Mononuclear cell (primary cell): ENCODE results near the gene IMMT. TPM values are rescaled to one million over a fixed set of nuclear protein-coding genes. Genes with fewer than 3 reads are reported as not detected.

Experiments
- H3K27me3 ChIP-seq: 2 replicates; pipeline ENCODE4 v1.6.0; 2011; ENCODE audit warnings: low read length, control low read depth; ENCODE audit not compliant: insufficient read depth
- H3K4me1 ChIP-seq: 2 replicates; pipeline ENCODE4 v1.5.1; 2011; ENCODE audit warnings: mild to moderate bottlenecking, low read length, control low read depth; ENCODE audit not compliant: insufficient read depth
- H3K4me3 ChIP-seq: 2 replicates; pipeline ENCODE4 v1.5.1; 2011; ENCODE audit warnings: mild to moderate bottlenecking, low read length, moderate library complexity
- H3K9me3 ChIP-seq: 2 replicates; pipeline ENCODE4 v1.5.1; 2011; ENCODE audit warnings: low read depth, mild to moderate bottlenecking, control low read depth, low read length
- total RNA-seq: library from RNA; depleted of rRNA; stranded (reverse); fragments of >200 nt; gene quantifications from one replicate; pipeline ENCODE4 v1.2.3, GENCODE V29; 2012

Gene IMMT
- total RNA-seq, 1 donor: 34.0 TPM

DNA sequence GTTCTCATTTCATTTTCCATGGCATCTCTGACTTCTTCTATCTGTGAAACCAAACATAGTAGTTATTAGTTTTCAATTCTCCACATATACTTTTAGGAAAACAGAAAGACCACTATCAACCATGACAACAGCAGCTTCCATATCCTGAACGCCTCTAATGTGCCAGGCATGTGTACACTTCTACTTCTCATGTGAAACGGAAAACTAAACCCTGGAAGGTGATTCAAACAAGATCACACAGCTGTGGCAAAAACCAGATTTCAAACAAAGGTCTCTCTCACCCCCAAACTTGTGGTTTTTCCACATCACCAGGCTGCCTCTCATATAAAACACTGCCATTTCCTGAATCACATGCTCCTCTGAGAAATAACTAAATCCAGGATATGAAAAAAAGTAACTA lies 47.5 kb downstream of the IMMT start:
- no peak overlapping the region for H3K4me3 ChIP-seq
- H3K9me3 ChIP-seq: no peaks in the 10 kb centered on the region

DNA sequence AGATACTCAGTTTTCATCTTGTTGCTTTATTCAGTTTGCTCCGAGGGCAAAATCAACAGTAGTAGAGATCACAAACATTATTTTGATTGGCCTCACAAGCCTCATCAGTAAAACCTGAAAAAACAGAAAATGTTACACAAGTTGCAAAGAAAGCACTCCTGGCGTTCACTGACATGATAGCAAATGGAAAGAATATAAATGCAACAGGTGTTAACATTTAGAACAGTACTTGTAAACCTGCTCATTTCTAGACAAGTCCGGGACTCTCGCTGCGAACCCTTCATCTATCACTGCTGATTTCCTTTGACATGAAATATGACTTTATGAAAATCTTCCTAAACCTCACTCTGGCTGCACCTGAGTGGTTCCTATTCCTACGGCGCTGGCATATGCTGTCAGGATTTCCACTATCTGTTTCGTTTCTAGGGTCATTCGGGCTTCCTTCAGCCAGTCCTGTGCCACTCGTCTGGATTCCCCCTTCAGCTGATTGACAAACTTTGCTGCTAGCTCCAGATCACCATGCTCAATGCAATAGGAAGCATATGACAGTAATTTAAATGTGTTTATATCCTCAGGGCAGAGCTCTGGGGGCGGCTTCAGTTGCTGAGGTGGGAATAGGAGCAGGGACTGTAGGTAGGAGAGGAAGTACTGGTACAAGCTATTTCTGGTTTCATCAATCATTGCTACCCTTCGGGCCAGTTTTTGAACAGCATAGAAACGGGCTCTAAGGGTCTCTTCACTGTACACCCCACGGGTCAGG lies 51.2 kb downstream of the IMMT start:
- no peaks in the 10 kb centered on the region for H3K9me3 ChIP-seq
- no peaks in the 10 kb centered on the region for H3K27me3 ChIP-seq
- peaks cover 14% of the 10 kb centered on the region for H3K4me1 ChIP-seq
- no peak overlapping the region for H3K4me3 ChIP-seq

More for the DNA sequence above, 47.5 kb downstream of the IMMT start:
- H3K27me3 ChIP-seq: no peaks in the 10 kb centered on the region
- H3K4me1 ChIP-seq: peaks cover 10% of the 10 kb centered on the region

DNA sequence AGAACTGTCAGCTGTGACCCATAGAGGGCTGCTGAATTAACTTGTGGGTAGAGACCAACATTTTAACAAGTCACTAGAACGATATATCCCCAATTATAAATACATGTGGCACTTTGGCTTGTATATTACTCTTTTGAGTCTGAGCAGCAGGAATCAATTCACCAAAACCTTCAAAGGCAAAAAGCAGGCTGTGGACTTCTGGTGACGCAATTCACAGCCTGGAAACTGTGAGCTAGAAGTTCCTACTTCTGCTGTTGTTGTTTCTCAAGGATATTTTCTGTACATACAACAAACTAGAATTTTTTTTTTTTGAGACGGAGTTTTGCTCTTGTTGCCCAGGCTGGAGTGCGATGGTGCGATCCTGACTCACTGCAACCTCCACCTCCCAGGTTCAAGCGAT lies 52.0 kb downstream of the IMMT start:
- Histone ChIP-seq H3K4me1 (peaks cover 14% of the 10 kb centered on the region), H3K27me3 (no peaks in the 10 kb centered on the region), H3K9me3 (no peaks in the 10 kb centered on the region), H3K4me3 (no peak overlapping the region)

DNA sequence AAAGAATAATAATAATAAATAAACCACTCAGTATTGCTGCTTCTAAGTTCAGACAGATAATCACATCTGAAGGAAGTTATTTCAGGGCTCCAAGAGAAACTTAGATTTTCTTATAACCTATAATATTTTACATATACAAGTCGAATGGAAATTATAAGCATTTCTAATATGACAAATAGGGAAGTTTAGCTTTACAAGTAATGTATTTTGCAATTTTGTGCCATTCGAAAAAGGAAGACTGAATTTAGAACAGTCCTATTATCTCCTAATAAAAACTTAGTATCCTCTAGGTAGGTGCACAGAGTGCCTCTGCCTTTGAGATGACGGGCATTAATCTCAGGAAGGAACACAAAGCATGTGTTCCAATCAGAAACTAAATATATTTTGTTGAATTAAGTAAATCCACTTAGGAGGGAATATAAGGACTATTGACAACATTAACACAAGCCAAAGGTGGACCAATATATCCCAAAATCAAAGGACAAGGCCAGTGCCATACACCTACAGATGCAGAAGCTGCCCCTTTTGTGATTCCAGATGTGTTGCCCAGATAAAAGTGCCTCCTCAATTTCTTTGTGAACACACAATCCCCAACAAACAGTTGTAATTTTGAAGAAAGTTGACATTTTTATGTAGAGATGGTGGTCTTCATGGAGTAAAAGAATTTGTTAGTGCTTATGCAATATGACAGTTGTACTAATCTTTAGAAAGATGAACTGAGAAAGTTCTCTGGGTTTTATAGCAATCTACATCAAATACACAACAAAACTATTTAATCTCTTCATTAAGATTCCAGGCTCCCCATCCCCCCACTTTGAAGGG lies 52.6 kb downstream of the IMMT start:
- Histone ChIP-seq H3K27me3 (no peaks in the 10 kb centered on the region), H3K4me1 (peaks cover 14% of the 10 kb centered on the region), H3K4me3 (no peak overlapping the region), H3K9me3 (no peaks in the 10 kb centered on the region)

DNA sequence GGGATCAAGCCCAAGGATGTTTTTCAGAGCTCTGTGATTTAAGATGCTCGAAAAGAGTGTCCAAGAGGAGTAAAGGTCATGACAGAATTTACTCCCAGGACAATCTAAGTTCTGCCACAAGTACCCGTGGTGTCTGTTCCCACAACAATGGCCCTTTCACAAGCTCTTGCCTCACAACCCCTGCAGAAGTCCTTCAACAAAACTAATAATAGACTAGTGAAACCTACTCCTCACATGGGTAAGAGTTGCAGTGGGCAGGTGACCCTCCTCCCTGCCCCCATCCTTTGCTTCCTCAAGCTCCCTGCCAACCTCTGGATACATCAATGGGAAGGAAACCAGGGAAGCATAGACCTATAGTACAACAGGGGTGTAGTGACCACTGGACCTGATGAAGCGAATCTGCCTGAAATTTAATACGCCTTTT lies 54.3 kb downstream of the IMMT start:
- Histone ChIP-seq H3K27me3 (no peaks in the 10 kb centered on the region), H3K4me1 (peaks cover 14% of the 10 kb centered on the region), H3K4me3 (no peak overlapping the region), H3K9me3 (no peaks in the 10 kb centered on the region)

DNA sequence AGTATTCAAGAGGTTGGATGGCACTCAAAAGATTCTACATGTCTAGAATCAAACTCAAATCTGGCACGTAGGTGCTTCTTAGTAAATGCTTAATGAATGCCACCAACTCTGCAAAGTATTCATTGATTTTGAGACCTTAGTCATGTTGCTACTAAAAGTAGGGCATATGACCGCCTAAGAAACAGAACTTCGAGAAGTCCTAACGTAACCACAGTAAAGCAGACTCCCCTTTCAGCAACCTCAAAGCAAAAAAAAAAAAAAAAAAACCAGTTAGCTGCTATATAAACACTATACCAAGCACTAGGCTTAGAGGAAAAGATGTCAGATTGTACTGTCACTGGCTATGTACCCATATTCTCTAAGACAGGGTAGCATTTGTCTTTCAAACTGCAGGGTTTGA lies 55.3 kb downstream of the IMMT start:
- H3K4me3 ChIP-seq: no peak overlapping the region
- no peaks in the 10 kb centered on the region for H3K9me3 ChIP-seq
- no peaks in the 10 kb centered on the region for H3K27me3 ChIP-seq
- peaks cover 14% of the 10 kb centered on the region for H3K4me1 ChIP-seq

DNA sequence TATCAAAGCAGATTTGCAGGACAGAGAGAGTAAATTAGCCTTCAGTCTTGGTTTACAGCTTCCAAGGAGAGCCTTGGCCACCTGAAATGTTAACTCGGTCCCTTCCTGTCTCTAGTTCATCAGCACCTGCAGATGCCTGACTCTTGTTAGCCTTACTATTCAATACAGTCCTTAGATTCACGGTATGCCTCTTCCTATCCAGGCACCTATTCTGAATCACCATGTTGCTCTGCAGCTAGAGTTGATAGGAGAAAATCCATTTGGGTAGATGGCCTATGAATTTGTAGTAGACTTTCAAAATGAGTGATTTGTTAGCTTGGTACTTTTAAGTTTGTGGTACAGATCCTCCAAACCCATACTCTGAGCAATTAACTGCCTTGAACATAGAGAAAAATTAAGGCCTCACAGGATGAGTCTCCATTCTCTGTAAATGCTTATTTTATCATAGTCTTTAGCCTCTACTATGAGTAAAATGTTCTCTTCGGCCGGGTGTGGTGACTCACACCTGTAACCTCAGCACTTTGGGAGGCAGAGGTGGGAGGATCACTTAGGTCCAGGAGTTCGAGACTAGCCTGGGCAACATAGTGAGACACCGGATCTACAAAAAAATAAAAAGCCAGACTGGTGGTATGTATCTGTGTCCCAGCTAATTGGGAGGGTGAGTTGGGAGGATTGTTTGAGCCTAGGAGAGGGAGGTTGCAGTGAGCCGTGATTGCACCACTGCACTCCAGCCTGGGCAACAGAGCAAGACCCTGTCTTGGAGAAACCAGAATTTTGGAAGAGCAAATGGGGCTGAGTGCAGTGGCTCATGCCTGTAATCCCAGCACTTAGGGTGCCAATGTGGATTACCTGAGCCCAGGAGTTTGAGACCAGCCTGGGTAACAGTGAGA lies 56.3 kb downstream of the IMMT start:
- no peaks in the 10 kb centered on the region for H3K9me3 ChIP-seq
- H3K4me3 ChIP-seq: no peak overlapping the region
- peaks cover 14% of the 10 kb centered on the region for H3K4me1 ChIP-seq
- H3K27me3 ChIP-seq: no peaks in the 10 kb centered on the region

DNA sequence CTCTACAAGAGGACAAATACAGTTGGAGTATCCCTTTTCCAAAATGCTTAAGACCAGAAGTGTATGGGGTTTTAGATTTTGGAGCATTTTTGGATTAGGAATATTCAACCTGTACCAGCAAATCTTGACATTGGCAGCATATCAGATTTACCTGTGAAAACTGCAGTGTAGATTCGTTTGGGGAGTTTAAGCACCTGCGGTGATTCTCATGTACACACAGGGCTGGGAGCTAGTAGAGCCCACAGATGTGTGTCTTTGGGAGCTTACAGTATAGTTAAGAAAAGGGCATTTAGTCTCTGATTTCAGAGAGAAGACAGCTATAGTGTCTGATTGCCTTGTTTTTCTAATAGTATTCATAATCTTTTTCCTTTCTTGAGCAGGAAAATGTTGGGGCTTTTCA lies 59.1 kb downstream of the IMMT start:
- H3K4me3 ChIP-seq: no peak overlapping the region
- H3K9me3 ChIP-seq: no peaks in the 10 kb centered on the region
- H3K4me1 ChIP-seq: no peaks in the 10 kb centered on the region
- H3K27me3 ChIP-seq: no peaks in the 10 kb centered on the region

DNA sequence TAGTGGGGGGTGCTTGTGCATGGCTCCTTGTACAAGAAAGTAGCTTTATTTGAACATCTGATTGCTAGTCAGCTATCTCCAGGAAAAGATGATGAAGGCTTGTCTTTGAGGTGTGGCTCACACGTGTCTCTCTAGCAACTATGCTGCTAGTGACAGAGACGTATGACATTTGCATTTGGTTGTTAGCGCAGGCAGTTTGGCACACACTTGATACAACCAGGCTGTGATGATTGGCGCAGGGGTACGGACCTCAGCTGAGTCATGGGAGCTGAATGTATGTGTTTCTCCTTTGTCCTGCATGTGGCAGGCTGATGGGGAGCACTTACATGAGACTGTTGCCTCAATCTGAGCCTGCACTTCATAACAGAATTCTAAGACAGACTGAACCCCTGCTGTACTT lies 59.6 kb downstream of the IMMT start:
- Histone ChIP-seq H3K27me3 (no peaks in the 10 kb centered on the region), H3K4me1 (no peaks in the 10 kb centered on the region), H3K4me3 (no peak overlapping the region), H3K9me3 (no peaks in the 10 kb centered on the region)

DNA sequence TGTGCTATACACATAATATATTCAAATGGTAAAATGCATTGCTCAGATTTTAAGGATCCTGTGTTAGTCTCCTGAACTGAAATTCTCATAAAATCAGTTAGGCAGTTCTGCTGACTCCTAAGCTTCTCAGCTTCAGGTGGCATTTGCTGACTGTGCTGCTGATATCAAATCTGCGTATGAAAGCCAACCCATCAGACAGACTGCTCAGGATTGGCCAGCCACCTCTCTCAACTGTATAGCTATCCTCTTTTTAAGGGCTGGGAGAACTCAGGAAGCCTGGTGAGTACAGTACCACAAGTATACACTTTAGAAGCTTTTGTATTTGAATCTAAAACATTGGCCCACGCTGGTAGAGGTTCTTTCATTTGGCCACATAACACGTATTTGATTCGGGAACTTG lies 60.6 kb downstream of the IMMT start:
- no peaks in the 10 kb centered on the region for H3K27me3 ChIP-seq
- H3K4me3 ChIP-seq: no peak overlapping the region
- no peaks in the 10 kb centered on the region for H3K9me3 ChIP-seq
- H3K4me1 ChIP-seq: no peaks in the 10 kb centered on the region

DNA sequence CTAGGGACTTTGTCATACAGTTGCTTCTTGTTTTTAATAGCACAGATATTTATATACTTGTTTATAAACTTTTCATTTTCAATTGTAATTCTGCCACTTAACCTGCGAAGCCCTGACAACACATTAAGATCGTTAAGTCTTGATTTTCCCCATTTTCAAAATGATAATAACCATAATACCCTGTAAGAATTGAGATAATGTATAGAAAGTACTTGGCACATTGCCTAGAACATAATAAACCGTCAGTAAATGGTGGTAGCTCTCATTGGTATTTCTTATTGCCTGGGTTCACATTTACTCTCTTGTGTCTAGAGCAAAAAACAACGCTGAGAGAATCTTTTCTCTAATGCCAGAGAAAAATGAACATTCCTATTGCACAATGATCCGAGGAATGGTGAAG lies 70.6 kb downstream of the IMMT start:
- no peaks in the 10 kb centered on the region for H3K4me1 ChIP-seq
- no peaks in the 10 kb centered on the region for H3K9me3 ChIP-seq
- no peak overlapping the region for H3K4me3 ChIP-seq

DNA sequence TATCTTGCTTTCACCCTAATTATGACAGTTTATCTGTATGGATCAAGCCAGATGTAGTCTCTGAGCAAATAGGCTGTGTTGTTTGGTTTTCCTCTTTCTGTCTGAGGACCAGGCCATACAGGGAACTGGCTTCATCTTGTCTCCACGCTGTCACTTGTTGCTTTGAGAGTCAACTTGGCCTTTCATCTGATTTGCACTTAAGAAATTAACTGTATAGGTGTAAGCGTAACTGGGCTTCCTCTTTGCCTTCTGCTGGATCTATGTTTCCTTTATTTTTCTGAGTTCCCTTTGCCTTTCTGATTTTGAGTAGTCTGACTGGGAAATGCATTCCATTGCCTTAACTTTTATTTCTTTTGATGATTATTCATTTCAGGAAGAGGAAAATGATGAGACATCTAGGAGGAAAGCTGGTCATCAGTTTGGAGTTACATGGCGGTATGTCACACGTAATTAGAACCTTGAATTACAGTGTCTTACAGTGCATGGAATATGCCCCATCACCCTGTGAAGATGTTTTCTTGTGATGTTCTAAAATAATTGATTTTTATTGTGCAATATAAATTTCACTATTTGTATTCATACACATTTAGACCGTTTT lies 71.8 kb downstream of the IMMT start:
- Histone ChIP-seq H3K27me3 (no peaks in the 10 kb centered on the region), H3K9me3 (no peaks in the 10 kb centered on the region), H3K4me3 (no peak overlapping the region)

More for the DNA sequence above, 70.6 kb downstream of the IMMT start:
- H3K27me3 ChIP-seq: no peaks in the 10 kb centered on the region

DNA sequence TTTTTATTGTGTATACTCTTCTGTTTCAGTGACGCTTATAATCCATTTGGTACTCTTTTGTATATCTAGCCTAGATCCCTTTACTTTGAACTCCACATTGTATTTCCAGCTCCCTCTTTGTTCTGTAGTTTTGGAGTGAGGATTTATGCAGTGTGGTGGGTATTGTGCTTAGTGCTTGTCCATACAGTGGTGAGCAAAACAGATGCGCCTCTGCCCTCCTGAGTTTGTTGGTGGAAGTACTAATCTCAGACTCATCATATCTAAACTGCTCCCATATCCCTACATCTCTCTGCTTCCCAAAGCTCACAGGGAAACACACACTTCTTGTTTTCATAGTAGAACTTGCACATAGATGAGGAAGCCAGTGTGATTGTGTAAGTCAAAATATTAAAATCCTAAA lies 77.1 kb downstream of the IMMT start:
- Histone ChIP-seq H3K4me1 (no peaks in the 10 kb centered on the region), H3K9me3 (no peaks in the 10 kb centered on the region), H3K4me3 (no peak overlapping the region), H3K27me3 (no peaks in the 10 kb centered on the region)

More for the DNA sequence above, 71.8 kb downstream of the IMMT start:
- H3K4me1 ChIP-seq: no peaks in the 10 kb centered on the region

DNA sequence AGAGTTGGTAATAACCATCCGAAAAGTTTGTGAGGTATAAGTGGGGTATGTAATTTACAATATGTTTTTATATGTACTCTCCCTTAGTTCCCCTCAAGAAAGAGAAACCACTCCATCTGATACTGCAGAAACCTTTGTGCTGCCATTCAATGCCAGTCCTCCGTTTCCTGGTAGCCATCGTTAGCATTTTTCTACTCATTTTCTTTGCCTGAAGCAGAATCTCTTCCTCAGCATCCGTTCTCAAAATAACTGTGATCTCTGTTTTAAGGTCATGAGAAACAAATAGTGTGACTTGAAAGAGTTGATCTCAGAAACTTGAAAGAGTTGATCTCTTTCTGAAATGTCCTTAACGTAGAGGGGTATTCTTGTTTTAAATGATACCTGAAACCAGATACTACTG lies 88.2 kb downstream of the IMMT start:
- H3K9me3 ChIP-seq: no peaks in the 10 kb centered on the region
- no peaks in the 10 kb centered on the region for H3K27me3 ChIP-seq
- H3K4me3 ChIP-seq: no peak overlapping the region
- H3K4me1 ChIP-seq: peaks cover 26% of the 10 kb centered on the region
